Activated CD4-positive, alpha-beta T cell treated with anti-CD3 and anti-CD28 coated beads, Interleukin-2, amount 10 ng/mL, durations not matched to agents 7 days and 5 days (primary cell): ENCODE results near the gene OR11L1. TPM values are rescaled to one million over a fixed set of nuclear protein-coding genes. Genes with fewer than 3 reads are reported as not detected.

Source experiments
- CTCF ChIA-PET: fragments of 350-600 bp; sonication (Branson Sonifier 250); formaldehyde crosslinking; loops from one replicate; lab custom pipeline; 2021; ENCODE audit warnings: antibody characterized with exemption; lab: Charles Lee
- POLR2A ChIA-PET: fragments of 350-600 bp; sonication (Branson Sonifier 250); formaldehyde crosslinking; loops from one replicate; lab custom pipeline; 2021; ENCODE audit warnings: antibody characterized with exemption; lab: Charles Lee
- DNase-seq: peaks from one replicate; pipeline ENCODE4 v3.0.0-alpha.2; 2020
- H3K27ac Mint-ChIP-seq: one replicate; pipeline ENCODE4 v1.8.0; 2021; ENCODE audit warnings: mild to moderate bottlenecking, moderate library complexity, mixed read lengths
- H3K27me3 Mint-ChIP-seq: one replicate; pipeline ENCODE4 v1.8.0; 2021; ENCODE audit warnings: mixed read lengths
- H3K36me3 Mint-ChIP-seq: one replicate; pipeline ENCODE4 v1.8.0; 2021; ENCODE audit warnings: low read depth, mixed read lengths
- H3K4me1 Mint-ChIP-seq: one replicate; pipeline ENCODE4 v1.8.0; 2021; ENCODE audit warnings: mixed read lengths
- H3K4me3 Mint-ChIP-seq: one replicate; pipeline ENCODE4 v1.8.0; 2021; ENCODE audit warnings: mild to moderate bottlenecking, moderate library complexity, mixed read lengths
- H3K9me3 Mint-ChIP-seq: one replicate; pipeline ENCODE4 v1.8.0; 2021; ENCODE audit warnings: mixed read lengths
- total RNA-seq, 2 experiments: library from RNA; stranded (reverse); gene quantifications; one replicate each; pipeline ENCODE4 v1.2.3, GENCODE V29; 2021

The OR11L1 gene
- not detected for total RNA-seq

DNA sequence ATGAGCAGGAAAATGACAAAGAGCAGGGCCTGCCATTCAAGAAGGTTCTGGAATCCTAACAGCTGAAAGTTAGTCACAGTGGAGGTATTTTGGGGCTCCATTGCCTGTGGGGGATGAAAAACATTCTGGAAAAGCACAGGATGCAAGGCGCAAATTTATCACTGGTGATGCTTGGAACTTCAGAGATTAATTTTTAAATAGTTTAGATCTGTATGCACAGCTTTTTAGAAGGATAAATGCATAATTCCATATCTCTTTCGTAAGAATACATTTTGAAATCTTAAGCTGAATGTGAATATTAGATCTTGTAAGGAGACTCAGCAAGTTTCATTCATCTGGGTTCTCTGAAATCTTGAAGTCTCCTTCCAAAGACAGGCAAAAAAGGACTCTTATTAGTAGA lies at the start of gene OR11L1:
Gene OR11L1 (minus strand): TSS at position 101 of the 400 bp plus-strand sequence. CDS start 0 bp downstream, at position 101.
- Mint-ChIP-seq H3K9me3 (no peaks in the 10 kb centered on the region), H3K36me3 (no peaks in the 10 kb centered on the region), H3K4me1 (peaks cover 3% of the 10 kb centered on the region), H3K4me3 (no peak within 1 kb of the TSS), H3K27me3 (no peaks in the 10 kb centered on the region), H3K27ac (no peak within 1 kb of the TSS)
- DNase-seq = no peak
- CTCF ChIA-PET = no interaction called here
- POLR2A ChIA-PET = no interaction called here

DNA sequence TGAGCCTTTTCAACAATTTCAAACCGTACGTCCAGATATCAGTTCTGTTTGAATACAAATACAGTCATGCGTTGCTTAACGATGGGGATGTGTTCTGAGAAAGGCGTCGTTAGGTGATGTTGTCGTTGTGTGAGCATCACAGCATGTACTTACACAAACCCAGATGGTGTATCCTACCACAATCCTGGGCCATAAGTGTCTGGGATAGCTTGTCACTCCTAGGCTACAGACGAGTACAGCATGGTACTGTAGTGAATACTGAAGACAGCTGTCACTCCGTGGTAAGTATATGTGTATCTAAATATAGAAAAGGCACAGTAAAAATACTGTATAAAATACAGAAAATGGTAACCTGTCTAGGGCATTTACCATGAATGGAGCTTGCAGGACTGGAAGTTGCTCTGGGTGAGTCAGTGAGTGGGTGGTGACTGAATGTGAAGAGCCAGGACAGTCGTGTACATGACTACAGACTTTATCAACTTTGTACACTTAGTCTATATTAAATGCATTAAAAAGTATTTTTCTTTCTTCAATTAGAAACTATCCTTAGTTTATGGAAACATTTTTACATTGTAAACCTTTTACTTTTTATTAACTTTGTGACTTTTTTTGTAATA lies 43.2 kb upstream of the OR11L1 start:
- POLR2A ChIA-PET = no interaction called here
- no peak overlapping the region for H3K27ac Mint-ChIP-seq
- CTCF ChIA-PET = no interaction called here
- no peak for DNase-seq
- H3K9me3 Mint-ChIP-seq = no peaks in the 10 kb centered on the region
- H3K4me3 Mint-ChIP-seq = no peak overlapping the region
- H3K27me3 Mint-ChIP-seq = no peaks in the 10 kb centered on the region
- H3K4me1 Mint-ChIP-seq = no peaks in the 10 kb centered on the region
- no peaks in the 10 kb centered on the region for H3K36me3 Mint-ChIP-seq

GRCh38 chr1:247883346-247883745 lies 41.6 kb upstream of the OR11L1 start:
- H3K27ac Mint-ChIP-seq = no peak overlapping the region
- ChIA-PET POLR2A (no interaction called here), CTCF (interaction anchor here (1.0 kb wide), 1 partner anchor 13 kb away, joined by 3 read pairs; the partner anchor contains the start of gene OR2W3)
- no peaks in the 10 kb centered on the region for H3K9me3 Mint-ChIP-seq
- H3K27me3 Mint-ChIP-seq = no peaks in the 10 kb centered on the region
- no peaks in the 10 kb centered on the region for H3K36me3 Mint-ChIP-seq
- no peak for DNase-seq
- no peak overlapping the region for H3K4me3 Mint-ChIP-seq
- H3K4me1 Mint-ChIP-seq = no peaks in the 10 kb centered on the region

- no peaks in the 10 kb centered on the region for H3K27me3 Mint-ChIP-seq
- H3K4me3 Mint-ChIP-seq = no peak overlapping the region
- CTCF ChIA-PET = no interaction called here
- no peak overlapping the region for H3K27ac Mint-ChIP-seq
- H3K36me3 Mint-ChIP-seq = no peaks in the 10 kb centered on the region
- no peak for DNase-seq
- H3K9me3 Mint-ChIP-seq = no peaks in the 10 kb centered on the region
- no peaks in the 10 kb centered on the region for H3K4me1 Mint-ChIP-seq
- POLR2A ChIA-PET = no interaction called here
Observed at GRCh38 chr1:247865416-247865815, 23.7 kb upstream of the OR11L1 start.

- CTCF ChIA-PET = no interaction called here
Observed at GRCh38 chr1:247864644-247865043, 22.9 kb upstream of the OR11L1 start.

DNA sequence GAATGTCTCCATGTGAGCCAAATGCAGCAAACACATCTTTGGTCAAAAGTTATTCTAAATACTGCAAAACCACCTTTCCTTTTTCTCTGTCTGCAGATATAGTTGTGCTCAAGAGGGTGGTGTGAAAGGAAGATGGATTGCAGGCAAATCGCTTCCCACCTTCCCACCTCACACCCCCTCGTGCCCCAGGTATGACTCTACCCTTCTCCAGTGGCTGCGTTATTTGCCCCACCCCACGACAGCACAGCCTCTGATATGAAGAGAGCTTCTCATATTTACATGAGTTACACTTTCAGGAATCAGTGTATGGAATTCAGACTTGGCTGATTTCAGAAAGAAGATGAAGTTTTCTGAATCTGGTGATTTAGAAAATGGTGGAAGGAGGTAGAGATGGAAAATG lies 21.1 kb upstream of the OR11L1 start:
- Mint-ChIP-seq H3K9me3 (no peaks in the 10 kb centered on the region), H3K4me3 (no peak overlapping the region), H3K36me3 (no peaks in the 10 kb centered on the region), H3K4me1 (peaks cover 6% of the 10 kb centered on the region), H3K27ac (no peak overlapping the region), H3K27me3 (peaks cover 11% of the 10 kb centered on the region)
- DNase-seq = no peak
- ChIA-PET POLR2A (no interaction called here), CTCF (no interaction called here)

More at GRCh38 chr1:247864644-247865043, 22.9 kb upstream of the OR11L1 start:
- POLR2A ChIA-PET = no interaction called here
- Mint-ChIP-seq H3K36me3 (no peaks in the 10 kb centered on the region), H3K27ac (no peak overlapping the region), H3K9me3 (no peaks in the 10 kb centered on the region), H3K4me1 (no peaks in the 10 kb centered on the region), H3K27me3 (no peaks in the 10 kb centered on the region), H3K4me3 (no peak overlapping the region)
- no peak for DNase-seq

- Mint-ChIP-seq H3K9me3 (no peaks in the 10 kb centered on the region), H3K4me1 (peaks cover 10% of the 10 kb centered on the region), H3K4me3 (peak overlapping the region; percentile 77), H3K27ac (peak overlapping the region; percentile 82), H3K27me3 (peaks cover 24% of the 10 kb centered on the region), H3K36me3 (no peaks in the 10 kb centered on the region)
- DNase-seq = peak; percentile 8
- ChIA-PET POLR2A (no interaction called here), CTCF (no interaction called here)
Observed at GRCh38 chr1:247857985-247858619, 16.4 kb upstream of the OR11L1 start.

DNA sequence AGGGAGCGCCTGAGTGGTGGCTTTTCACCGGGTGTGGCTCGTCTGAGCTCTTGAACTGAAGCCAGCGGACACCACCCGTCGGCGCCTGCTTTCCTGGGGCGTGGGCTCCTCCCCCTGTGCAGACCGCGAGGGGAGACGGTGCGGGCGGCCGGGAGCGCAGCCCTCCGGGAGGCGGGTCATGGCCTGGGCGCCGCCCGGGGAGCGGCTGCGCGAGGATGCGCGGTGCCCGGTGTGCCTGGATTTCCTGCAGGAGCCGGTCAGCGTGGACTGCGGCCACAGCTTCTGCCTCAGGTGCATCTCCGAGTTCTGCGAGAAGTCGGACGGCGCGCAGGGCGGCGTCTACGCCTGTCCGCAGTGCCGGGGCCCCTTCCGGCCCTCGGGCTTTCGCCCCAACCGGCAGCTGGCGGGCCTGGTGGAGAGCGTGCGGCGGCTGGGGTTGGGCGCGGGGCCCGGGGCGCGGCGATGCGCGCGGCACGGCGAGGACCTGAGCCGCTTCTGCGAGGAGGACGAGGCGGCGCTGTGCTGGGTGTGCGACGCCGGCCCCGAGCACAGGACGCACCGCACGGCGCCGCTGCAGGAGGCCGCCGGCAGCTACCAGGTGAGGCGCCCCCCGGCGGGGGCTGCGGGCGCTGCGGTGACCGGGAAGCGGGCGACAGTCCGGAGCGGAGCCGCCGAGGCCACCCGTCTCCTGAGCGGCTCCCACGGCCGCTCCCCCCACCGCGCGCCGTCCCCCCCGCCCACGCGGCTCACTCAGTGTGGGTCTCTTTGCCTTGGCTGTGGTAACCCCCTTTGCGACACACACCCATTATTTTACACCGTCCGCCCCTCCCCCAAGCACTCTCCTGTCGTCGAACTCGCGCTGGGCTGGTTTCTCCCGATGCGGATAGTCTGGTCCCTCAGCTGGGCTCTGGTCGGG lies 15.6 kb upstream of the OR11L1 start, which contains the start of gene TRIM58:
Gene TRIM58 (plus strand): TSS at position 119 of the 916 bp plus-strand sequence. CDS start 60 bp downstream, at position 179.
- ChIA-PET POLR2A (interaction anchor here (0.5 kb wide), 1 partner anchor 48 kb away, joined by 3 read pairs; no protein-coding TSS in a partner anchor), CTCF (interaction anchor here (0.6 kb wide), 1 partner anchor 507 kb away, joined by 3 read pairs; no protein-coding TSS in a partner anchor)
- Mint-ChIP-seq H3K9me3 (no peaks in the 10 kb centered on the region), H3K27me3 (peaks cover 24% of the 10 kb centered on the region), H3K27ac (peak within 1 kb of the TSS; percentile 82), H3K4me3 (peak within 1 kb of the TSS; percentile 77), H3K36me3 (no peaks in the 10 kb centered on the region), H3K4me1 (peaks cover 10% of the 10 kb centered on the region)
- peak; percentile 38 for DNase-seq

- peaks cover 24% of the 10 kb centered on the region for H3K27me3 Mint-ChIP-seq
- no peaks in the 10 kb centered on the region for H3K9me3 Mint-ChIP-seq
- ChIA-PET POLR2A (no interaction called here), CTCF (no interaction called here)
- H3K27ac Mint-ChIP-seq = no peak overlapping the region
- H3K36me3 Mint-ChIP-seq = no peaks in the 10 kb centered on the region
- H3K4me1 Mint-ChIP-seq = peaks cover 10% of the 10 kb centered on the region
- no peak for DNase-seq
- H3K4me3 Mint-ChIP-seq = peak overlapping the region; percentile 66
Observed at GRCh38 chr1:247855911-247856310, 14.2 kb upstream of the OR11L1 start.

DNA sequence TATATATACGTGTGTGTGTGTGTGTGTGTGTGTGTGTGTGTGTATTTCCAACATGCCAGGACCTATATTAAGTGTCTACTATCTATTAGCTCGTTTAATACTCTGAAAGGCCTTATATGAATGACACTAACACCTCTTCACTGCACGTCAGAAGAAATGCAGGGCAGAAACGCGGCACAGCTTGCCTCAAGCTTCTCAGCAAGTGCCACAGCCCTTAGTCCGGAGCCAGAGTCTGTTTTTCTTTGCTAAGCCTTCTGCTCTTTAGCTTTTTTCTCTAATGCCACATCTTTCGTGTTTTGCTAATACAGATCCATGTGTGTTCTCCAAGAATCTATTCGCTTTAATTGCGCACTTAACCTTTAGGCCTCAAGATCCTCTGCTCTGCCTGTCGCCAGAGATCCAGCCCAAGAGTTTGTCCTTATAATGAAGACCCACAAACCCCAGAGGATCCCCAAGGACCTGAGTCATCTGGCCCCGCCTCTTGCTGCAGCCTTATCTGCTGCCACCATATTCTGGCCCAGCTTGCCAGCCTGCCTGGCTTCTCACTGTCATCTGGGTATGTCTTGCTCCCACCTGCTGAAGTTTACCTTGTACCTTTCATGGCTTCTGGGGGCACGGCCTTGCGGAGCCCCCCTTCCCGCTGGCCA lies 13.3 kb upstream of the OR11L1 start:
- ChIA-PET POLR2A (no interaction called here), CTCF (no interaction called here)
- no peak for DNase-seq
- Mint-ChIP-seq H3K27me3 (peaks cover 24% of the 10 kb centered on the region), H3K4me3 (no peak overlapping the region), H3K27ac (no peak overlapping the region), H3K9me3 (no peaks in the 10 kb centered on the region), H3K4me1 (peaks cover 10% of the 10 kb centered on the region), H3K36me3 (no peaks in the 10 kb centered on the region)

- H3K27me3 Mint-ChIP-seq = peaks cover 6% of the 10 kb centered on the region
- POLR2A ChIA-PET = no interaction called here
- H3K4me3 Mint-ChIP-seq = no peak overlapping the region
- CTCF ChIA-PET = no interaction called here
- no peak overlapping the region for H3K27ac Mint-ChIP-seq
- H3K36me3 Mint-ChIP-seq = no peaks in the 10 kb centered on the region
- no peak for DNase-seq
- H3K4me1 Mint-ChIP-seq = no peaks in the 10 kb centered on the region
- no peaks in the 10 kb centered on the region for H3K9me3 Mint-ChIP-seq
Observed at GRCh38 chr1:247849616-247850015, 7.9 kb upstream of the OR11L1 start.

DNA sequence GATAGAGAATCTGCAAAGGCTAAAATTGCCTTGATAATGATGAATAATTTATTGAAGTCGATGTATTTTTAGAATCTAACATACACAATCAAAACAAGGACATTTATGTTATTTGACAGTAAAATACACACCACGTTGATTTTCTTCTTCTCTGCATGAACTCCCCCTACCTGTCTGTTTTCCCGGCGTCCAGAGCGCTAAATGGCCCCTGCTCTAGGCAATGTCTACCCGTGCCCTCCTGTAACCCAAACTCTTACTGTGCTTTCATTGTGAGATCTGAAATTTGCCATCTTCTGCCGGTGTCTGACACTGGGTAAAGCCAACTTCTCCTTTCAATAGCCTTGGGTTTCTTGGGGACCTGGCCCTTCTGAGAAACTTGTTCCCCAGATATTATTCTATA lies 6.7 kb upstream of the OR11L1 start:
- no peaks in the 10 kb centered on the region for H3K4me1 Mint-ChIP-seq
- no peaks in the 10 kb centered on the region for H3K36me3 Mint-ChIP-seq
- POLR2A ChIA-PET = no interaction called here

More for the DNA sequence above, 6.7 kb upstream of the OR11L1 start:
- H3K27ac Mint-ChIP-seq = no peak overlapping the region
- no peak overlapping the region for H3K4me3 Mint-ChIP-seq
- H3K27me3 Mint-ChIP-seq = no peaks in the 10 kb centered on the region
- CTCF ChIA-PET = no interaction called here
- no peak for DNase-seq
- H3K9me3 Mint-ChIP-seq = no peaks in the 10 kb centered on the region
